Left renal pelvis (tissue), 4 donors: ENCODE data around the gene A2M. TPM values are rescaled to one million over a fixed set of nuclear protein-coding genes. Genes with fewer than 3 reads are reported as not detected.

Source experiments
- DNase-seq, 4 donors: peaks; one replicate each; pipeline ENCODE4 v3.0.0-alpha.2; 2013; ENCODE audit warnings: low read depth in 4 of 4, low spot score in 3 of 4
- polyA plus RNA-seq, 4 donors: library from polyadenylated mRNA; unstranded; fragments of 120-200 nt; gene quantifications; one replicate each; pipeline ENCODE4 v1.2.1, GENCODE V29; 2013; ENCODE audit not compliant: insufficient read length in 4 of 4

Gene A2M
- polyA plus RNA-seq, 4 donors = 183 to 318 (median 249) TPM

- DNase-seq = no peak
Measured at GRCh38 chr12:9043766-9044165, 72.0 kb downstream of the A2M start.

- DNase-seq = no peak
Measured at GRCh38 chr12:9041321-9041720, 74.4 kb downstream of the A2M start.

- no peak for DNase-seq
Measured at GRCh38 chr12:9040484-9041186, 75.1 kb downstream of the A2M start.

GRCh38 chr12:9039397-9039977, 76.2 kb downstream of the A2M start:
- DNase-seq = peak in 1 of 4 donors; percentile 16

- no peak for DNase-seq
Measured at GRCh38 chr12:9037431-9037830, 78.3 kb downstream of the A2M start.

- DNase-seq = no peak
Measured at GRCh38 chr12:9036227-9036626, 79.5 kb downstream of the A2M start.

- no peak for DNase-seq
Measured at GRCh38 chr12:9034095-9034494, 81.6 kb downstream of the A2M start.

- DNase-seq = no peak
Measured at GRCh38 chr12:9033265-9033887, 82.3 kb downstream of the A2M start.

- DNase-seq = no peak
Measured at GRCh38 chr12:9032202-9032964, 83.3 kb downstream of the A2M start.

- DNase-seq = no peak
Measured at GRCh38 chr12:9030776-9031175, 84.9 kb downstream of the A2M start.

GRCh38 chr12:9027161-9028059, 88.3 kb downstream of the A2M start:
- no peak for DNase-seq

GRCh38 chr12:9024512-9024911, 91.2 kb downstream of the A2M start:
- DNase-seq = no peak

GRCh38 chr12:9022592-9022991, 93.1 kb downstream of the A2M start:
- DNase-seq = no peak

Other genes with a start within 250 kb of the A2M start
- 100 to 1,000 TPM in 1 of 4 donors, 10 to 100 TPM in 3; 78.5 to 111 (median 88.7) TPM for gene PHC1, start 201.4 kb downstream of the A2M start, polyA plus RNA-seq
- gene M6PR, start 166.3 kb downstream of the A2M start, polyA plus RNA-seq = 100 to 1,000 TPM; 112 to 207 (median 197) TPM
- gene KLRG1, start 126.4 kb downstream of the A2M start, polyA plus RNA-seq = 1 to 10 TPM; 1.4 to 3.7 (median 2.4) TPM
- under 1 TPM; 0.44 to 0.87 (median 0.50) TPM for gene PZP, start 92.5 kb upstream of the A2M start, polyA plus RNA-seq